CD4-positive, alpha-beta memory T cell (primary cell): ENCODE measurements around the gene TET1. TPM values are rescaled to one million over a fixed set of nuclear protein-coding genes. Genes with fewer than 3 reads are reported as not detected.
"Not testable (repeated sequence)": the region's sequence is repeated elsewhere in the genome, so short reads cannot be mapped to it uniquely, and the experiment has no call there.

Experiments used
- CTCF ChIA-PET: fragments of 350-600 bp; sonication (Branson Sonifier 250); formaldehyde crosslinking; loops from one replicate; lab custom pipeline; 2021; ENCODE audit warnings: inconsistent platforms; ENCODE audit not compliant: partially characterized antibody; lab: Charles Lee
- POLR2A ChIA-PET: fragments of 350-600 bp; sonication (Branson Sonifier 250); formaldehyde crosslinking; loops from one replicate; lab custom pipeline; 2021; ENCODE audit not compliant: partially characterized antibody; lab: Charles Lee
- DNase-seq, 5 donors: peaks; one replicate each; pipeline versions ENCODE4 v3.0.0 to v3.0.0-alpha.2; 2020 to 2022; ENCODE audit warnings: mixed read lengths in 1 of 5
- H3K27ac ChIP-seq: one replicate; pipeline ENCODE4 v1.7.0; 2013; ENCODE audit warnings: low read depth, low read length
- H3K27me3 ChIP-seq: 2 replicates; pipeline ENCODE4 v1.7.0; 2013; ENCODE audit warnings: mild to moderate bottlenecking, low read length, moderate library complexity; ENCODE audit not compliant: insufficient read depth
- H3K36me3 ChIP-seq: 2 replicates; pipeline ENCODE4 v1.7.0; 2013; ENCODE audit warnings: mild to moderate bottlenecking, low read length, moderate library complexity; ENCODE audit not compliant: insufficient read depth
- H3K4me1 ChIP-seq: 2 replicates; pipeline ENCODE4 v1.7.0; 2013; ENCODE audit warnings: mild to moderate bottlenecking, low read length, moderate library complexity; ENCODE audit not compliant: insufficient read depth
- H3K4me3 ChIP-seq, 2 donors: one replicate each; pipeline ENCODE4 v1.7.0; 2013; ENCODE audit warnings: low read length in 2 of 2, mild to moderate bottlenecking in 1 of 2
- H3K9me3 ChIP-seq, 2 donors: one replicate each; pipeline ENCODE4 v1.7.0; 2013; ENCODE audit warnings: low read length in 2 of 2, control low read depth in 1 of 2; ENCODE audit not compliant: control insufficient read depth in 1 of 2
- H3K27ac Mint-ChIP-seq, 7 donors: one replicate each; pipeline ENCODE4 v1.8.0; 2020 to 2021; ENCODE audit warnings: mixed read lengths in 7 of 7, mild to moderate bottlenecking in 6 of 7, inconsistent platforms in 3 of 7, moderate library complexity in 3 of 7
- H3K27me3 Mint-ChIP-seq, 2 donors: one replicate each; pipeline ENCODE4 v1.8.0; 2020 to 2021; ENCODE audit warnings: mixed read lengths in 2 of 2
- H3K36me3 Mint-ChIP-seq, 2 donors: one replicate each; pipeline ENCODE4 v1.8.0; 2020 to 2021; ENCODE audit warnings: mixed read lengths in 2 of 2, inconsistent platforms in 1 of 2, mild to moderate bottlenecking in 1 of 2
- H3K4me1 Mint-ChIP-seq, 4 donors: one replicate each; pipeline ENCODE4 v1.8.0; 2020 to 2021; ENCODE audit warnings: mixed read lengths in 4 of 4, mild to moderate bottlenecking in 1 of 4
- H3K4me3 Mint-ChIP-seq, 8 donors: one replicate each; pipeline ENCODE4 v1.8.0; 2020 to 2021; ENCODE audit warnings: mixed read lengths in 8 of 8, mild to moderate bottlenecking in 7 of 8, moderate library complexity in 6 of 8, inconsistent platforms in 3 of 8
- H3K9me3 Mint-ChIP-seq, 8 donors: one replicate each; pipeline ENCODE4 v1.8.0; 2020 to 2021; ENCODE audit warnings: mixed read lengths in 8 of 8, mild to moderate bottlenecking in 5 of 8, inconsistent platforms in 3 of 8, moderate library complexity in 1 of 8
- intact Hi-C: fragments of 100-400 bp; cut with micrococcal nuclease; formaldehyde crosslinking; loops from one replicate; pipeline ENCODE4 v1.15.1; 2023
- polyA plus RNA-seq, 2 donors: library from polyadenylated mRNA; unstranded; fragments of 300-500 nt; fragmentation: Illumina TruSeq; gene quantifications; one replicate each; pipeline ENCODE4 v1.2.3, GENCODE V29; 2021
- total RNA-seq, 2 experiments: library from RNA; stranded (reverse); gene quantifications; one replicate each; pipeline ENCODE4 v1.2.3, GENCODE V29; 2021

The TET1 gene
- total and polyA plus RNA-seq, 4 experiments from 2014 or later, result 0.71 to 1.5 (median 1.2) TPM

DNA sequence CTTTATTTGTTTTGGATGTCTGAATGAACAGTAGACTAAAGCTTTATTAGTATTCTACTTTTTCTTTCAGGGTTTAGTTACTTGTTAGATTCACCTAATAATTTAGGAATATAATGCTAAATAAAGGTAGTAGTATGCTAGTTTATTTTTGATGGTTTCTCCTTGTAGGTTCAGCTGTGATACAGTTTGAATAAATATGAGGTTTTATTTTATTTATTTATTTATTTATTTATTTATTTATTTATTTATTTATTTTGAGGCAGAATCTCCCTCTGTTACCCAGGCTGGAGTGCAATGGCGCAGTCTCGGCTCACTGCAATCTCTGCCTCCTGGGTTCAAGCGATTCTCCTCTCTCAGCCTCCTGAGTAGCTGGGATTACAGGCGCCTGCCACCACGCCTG, 180.5 kb downstream of the TET1 start:
- CTCF ChIA-PET, intact Hi-C loops, H3K9me3 Mint-ChIP-seq, H3K27ac Mint-ChIP-seq, H3K4me1 ChIP-seq, H3K4me3 ChIP-seq, H3K27ac ChIP-seq, H3K9me3 ChIP-seq, H3K4me3 Mint-ChIP-seq, POLR2A ChIA-PET, H3K27me3 ChIP-seq, H3K27me3 Mint-ChIP-seq, DNase-seq: not testable (repeated sequence)
- Mint-ChIP-seq H3K4me1 (peaks cover 2 to 14% (median 4%) of the 10 kb centered on the region in 4 donors), H3K36me3 (peaks cover 16 to 60% of the 10 kb centered on the region in 2 donors)
- peaks cover 58% of the 10 kb centered on the region for H3K36me3 ChIP-seq

DNA sequence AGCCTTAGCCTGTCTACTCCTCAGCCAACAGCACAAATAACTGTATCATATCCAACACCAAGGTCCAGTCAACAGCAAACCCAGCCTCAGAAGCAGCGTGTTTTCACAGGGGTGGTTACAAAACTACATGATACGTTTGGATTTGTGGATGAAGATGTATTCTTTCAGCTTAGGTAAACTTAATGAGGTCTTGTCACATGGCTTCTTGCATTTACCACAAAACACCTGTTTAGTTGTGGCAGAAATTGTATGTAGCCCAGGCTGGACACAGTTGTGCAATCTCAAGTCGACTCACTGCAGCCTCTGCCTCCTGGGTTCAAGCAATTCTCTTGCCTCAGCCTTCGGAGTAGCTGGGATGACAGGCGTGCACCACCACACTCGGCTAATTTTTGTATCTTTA, 182.3 kb downstream of the TET1 start:
- Mint-ChIP-seq H3K27ac (no peak overlapping the region), H3K36me3 (peaks cover 11 to 54% of the 10 kb centered on the region in 2 donors)

More for the DNA sequence above, 182.3 kb downstream of the TET1 start:
- peaks cover 0 to 9% (median 3%) of the 10 kb centered on the region in 4 donors for H3K4me1 Mint-ChIP-seq
- no peaks in the 10 kb centered on the region for H3K9me3 Mint-ChIP-seq
- no peak overlapping the region for H3K27ac ChIP-seq
- ChIA-PET POLR2A (no interaction called here), CTCF (no interaction called here)
- no peaks in the 10 kb centered on the region for H3K27me3 Mint-ChIP-seq
- no peak overlapping the region for H3K4me3 Mint-ChIP-seq
- no peak overlapping the region for H3K4me3 ChIP-seq
- no peaks in the 10 kb centered on the region for H3K27me3 ChIP-seq
- no peak for DNase-seq
- H3K9me3 ChIP-seq, result no peaks in the 10 kb centered on the region
- H3K36me3 ChIP-seq, result peaks cover 53% of the 10 kb centered on the region
- H3K4me1 ChIP-seq, result peaks cover 4% of the 10 kb centered on the region
- intact Hi-C loops, result no loop called here

Other genes with a start within 250 kb of the TET1 start
- gene HNRNPH3, start 228.3 kb upstream of the TET1 start, total RNA-seq, result 100 to 1,000 TPM; 170 to 176 TPM
- gene HNRNPH3, start 228.3 kb upstream of the TET1 start, polyA plus RNA-seq, result 100 to 1,000 TPM; 121 to 137 TPM
- 1 to 10 TPM; 2.3 TPM for gene PBLD, start 227.4 kb upstream of the TET1 start, total RNA-seq
- 1 to 10 TPM; 1.0 to 3.0 TPM for gene PBLD, start 227.4 kb upstream of the TET1 start, polyA plus RNA-seq
- gene RUFY2, start 153.1 kb upstream of the TET1 start, total RNA-seq, result 10 to 100 TPM; 24.6 to 24.9 TPM
- gene RUFY2, start 153.1 kb upstream of the TET1 start, polyA plus RNA-seq, result 1 to 10 TPM; 2.0 to 7.2 TPM
- 1 to 10 TPM; 5.4 to 7.7 TPM for gene DNA2, start 88.4 kb upstream of the TET1 start, total RNA-seq
- 1 to 10 TPM in 1 of 2 donors, under 1 TPM in 1; 0.36 to 1.2 TPM for gene DNA2, start 88.4 kb upstream of the TET1 start, polyA plus RNA-seq
- 10 to 100 TPM; 29.1 to 30.7 TPM for gene SLC25A16, start 32.8 kb upstream of the TET1 start, total RNA-seq
- 1 to 10 TPM; 5.4 to 6.7 TPM for gene SLC25A16, start 32.8 kb upstream of the TET1 start, polyA plus RNA-seq
- gene CCAR1, start 160.9 kb downstream of the TET1 start, total RNA-seq, result 10 to 100 TPM; 96.3 to 97.3 TPM
- 10 to 100 TPM; 25.9 to 51.9 TPM for gene CCAR1, start 160.9 kb downstream of the TET1 start, polyA plus RNA-seq